HepG2 (cell line): ENCODE data around the gene RHBDF2. TPM values are rescaled to one million over a fixed set of nuclear protein-coding genes. Genes with fewer than 3 reads are reported as not detected.

ENCODE experiments used
- CAMTA2 ChIP-seq: sonication (generic); formaldehyde crosslinking; IDR thresholded peaks from 2 replicates; pipeline ENCODE4 v1.4.0; 2020; ENCODE audit warnings: mild to moderate bottlenecking, missing genetic modification reagents, borderline replicate concordance
- HHEX ChIP-seq: IDR thresholded peaks from 2 replicates; pipeline ENCODE4 v1.6.1; 2016; ENCODE audit warnings: control low read depth
- HNF4G ChIP-seq, 2 experiments: sonication (generic) in 1 of 2; formaldehyde crosslinking in 1 of 2; IDR thresholded peaks; 2 replicates each; pipeline versions ENCODE4 v1.4.0 to v1.6.1; 2011 to 2020; ENCODE audit warnings: borderline replicate concordance in 2 of 2, low read depth in 2 of 2, mild to moderate bottlenecking in 2 of 2, low read length in 1 of 2, missing genetic modification reagents in 1 of 2, moderate library complexity in 1 of 2
- ZNF12 ChIP-seq: sonication (generic); formaldehyde crosslinking; IDR thresholded peaks from 2 replicates; pipeline ENCODE4 v1.5.0; 2020; ENCODE audit warnings: missing genetic modification reagents
- ZNF337 ChIP-seq: sonication (generic); formaldehyde crosslinking; IDR thresholded peaks from 2 replicates; pipeline ENCODE4 v1.5.1; 2020; ENCODE audit warnings: missing genetic modification reagents, low read depth, mild to moderate bottlenecking, borderline replicate concordance
- ZNF44 ChIP-seq: sonication (generic); formaldehyde crosslinking; IDR thresholded peaks from 2 replicates; pipeline ENCODE4 v1.5.1; 2020; ENCODE audit warnings: mild to moderate bottlenecking, missing genetic modification reagents
- polyA plus RNA-seq, 8 experiments: library from polyadenylated mRNA; depleted of rRNA in 3 of 8; stranded (reverse) in 7 of 8; unstranded in 1 of 8; fragments of >200 nt; fragmentation: Illumina TruSeq in 4 of 8; extraction: Trizol in 4 of 8; gene quantifications; 2 replicates each; pipeline versions ENCODE4 v1.2.1 to v1.2.3, GENCODE V29; 2011 to 2016; ENCODE audit warnings: low read depth in 4 of 8, missing spikeins in 1 of 8, mixed read lengths in 1 of 8; ENCODE audit not compliant: insufficient read depth in 1 of 8
- total RNA-seq, 5 experiments: library from RNA; depleted of rRNA; stranded (reverse); fragments of >200 nt; fragmentation: Illumina TruSeq; extraction: Trizol; gene quantifications; 2 replicates each; pipeline ENCODE4 v1.2.3, GENCODE V29; 2016; ENCODE audit warnings: low read depth in 1 of 5
- TF ChIP-seq, protein P1 (sequence below): sonication (generic); formaldehyde crosslinking; IDR thresholded peaks from 2 replicates; pipeline ENCODE4 v1.4.0; 2020; ENCODE audit warnings: low read depth, mild to moderate bottlenecking, missing genetic modification reagents
- TF ChIP-seq, protein P2 (sequence below): sonication (generic); formaldehyde crosslinking; IDR thresholded peaks from 2 replicates; pipeline ENCODE4 v1.4.0; 2020; ENCODE audit warnings: missing genetic modification reagents, low read depth, mild to moderate bottlenecking, borderline replicate concordance
- TF ChIP-seq, protein P3 (sequence below): sonication (generic); formaldehyde crosslinking; IDR thresholded peaks from 2 replicates; pipeline ENCODE4 v1.4.0; 2020; ENCODE audit warnings: missing genetic modification reagents

RHBDF2 gene
- total and polyA plus RNA-seq, 2 of the 13 experiments (the other 11 are each of a cell fraction or from before 2014, with no cell fraction given) = 7.8 to 24.2 TPM

DNA sequence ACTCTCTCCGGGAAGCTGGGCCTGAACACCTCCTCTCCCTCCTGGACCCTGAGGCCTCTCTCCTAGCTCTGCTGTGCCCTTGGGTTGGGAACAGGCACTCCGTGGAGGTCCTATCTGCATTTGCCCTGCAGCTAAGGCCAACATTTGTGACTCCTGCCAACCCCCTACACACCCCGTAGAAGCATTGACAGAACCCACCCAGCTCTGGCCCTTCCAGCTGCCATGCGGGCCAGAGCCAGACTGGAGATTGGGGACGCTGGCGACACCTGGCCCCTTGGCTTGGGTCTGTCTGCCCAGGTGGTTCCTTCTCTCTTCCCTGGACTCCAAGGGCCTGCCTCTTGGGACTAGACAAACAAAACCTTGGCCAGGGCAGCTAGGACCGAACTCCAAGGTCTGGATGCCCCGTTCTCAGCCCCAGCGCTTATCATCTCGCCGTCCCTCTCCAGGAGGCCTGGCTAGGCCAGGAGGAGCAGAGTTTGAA lies 644 bp upstream of the RHBDF2 start (continued):
- TF ChIP-seq, protein P1, sequence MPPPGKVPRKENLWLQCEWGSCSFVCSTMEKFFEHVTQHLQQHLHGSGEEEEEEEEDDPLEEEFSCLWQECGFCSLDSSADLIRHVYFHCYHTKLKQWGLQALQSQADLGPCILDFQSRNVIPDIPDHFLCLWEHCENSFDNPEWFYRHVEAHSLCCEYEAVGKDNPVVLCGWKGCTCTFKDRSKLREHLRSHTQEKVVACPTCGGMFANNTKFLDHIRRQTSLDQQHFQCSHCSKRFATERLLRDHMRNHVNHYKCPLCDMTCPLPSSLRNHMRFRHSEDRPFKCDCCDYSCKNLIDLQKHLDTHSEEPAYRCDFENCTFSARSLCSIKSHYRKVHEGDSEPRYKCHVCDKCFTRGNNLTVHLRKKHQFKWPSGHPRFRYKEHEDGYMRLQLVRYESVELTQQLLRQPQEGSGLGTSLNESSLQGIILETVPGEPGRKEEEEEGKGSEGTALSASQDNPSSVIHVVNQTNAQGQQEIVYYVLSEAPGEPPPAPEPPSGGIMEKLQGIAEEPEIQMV (CRISPR knock-in tag) = no peak
- TF ChIP-seq ZNF44 (CRISPR knock-in tag) = peak; percentile 86
- no peak for TF ChIP-seq HNF4G (IDR thresholded peaks at IDR 0.05; ENCODE audit: borderline replicate concordance, low read depth, low read length)
- TF ChIP-seq HNF4G (CRISPR knock-in tag; IDR thresholded peaks at IDR 0.05; ENCODE audit: borderline replicate concordance, low read depth) = no peak
- TF ChIP-seq ZNF12 = no peak
- no peak for TF ChIP-seq ZNF337 (CRISPR knock-in tag)
- TF ChIP-seq, protein P2, sequence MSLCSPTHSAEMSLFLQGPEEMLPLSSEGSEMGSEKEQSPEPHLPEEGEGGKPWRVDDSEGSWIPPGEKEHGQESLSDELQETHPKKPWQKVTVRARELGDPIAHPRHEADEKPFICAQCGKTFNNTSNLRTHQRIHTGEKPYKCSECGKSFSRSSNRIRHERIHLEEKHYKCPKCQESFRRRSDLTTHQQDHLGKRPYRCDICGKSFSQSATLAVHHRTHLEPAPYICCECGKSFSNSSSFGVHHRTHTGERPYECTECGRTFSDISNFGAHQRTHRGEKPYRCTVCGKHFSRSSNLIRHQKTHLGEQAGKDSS = peak; percentile 60; the same call in 1 of the 2 replicates
- TF ChIP-seq CAMTA2 (CRISPR knock-in tag) = no peak; the same call in 1 of the 2 replicates
- TF ChIP-seq HHEX = no peak
- TF ChIP-seq, protein P3, sequence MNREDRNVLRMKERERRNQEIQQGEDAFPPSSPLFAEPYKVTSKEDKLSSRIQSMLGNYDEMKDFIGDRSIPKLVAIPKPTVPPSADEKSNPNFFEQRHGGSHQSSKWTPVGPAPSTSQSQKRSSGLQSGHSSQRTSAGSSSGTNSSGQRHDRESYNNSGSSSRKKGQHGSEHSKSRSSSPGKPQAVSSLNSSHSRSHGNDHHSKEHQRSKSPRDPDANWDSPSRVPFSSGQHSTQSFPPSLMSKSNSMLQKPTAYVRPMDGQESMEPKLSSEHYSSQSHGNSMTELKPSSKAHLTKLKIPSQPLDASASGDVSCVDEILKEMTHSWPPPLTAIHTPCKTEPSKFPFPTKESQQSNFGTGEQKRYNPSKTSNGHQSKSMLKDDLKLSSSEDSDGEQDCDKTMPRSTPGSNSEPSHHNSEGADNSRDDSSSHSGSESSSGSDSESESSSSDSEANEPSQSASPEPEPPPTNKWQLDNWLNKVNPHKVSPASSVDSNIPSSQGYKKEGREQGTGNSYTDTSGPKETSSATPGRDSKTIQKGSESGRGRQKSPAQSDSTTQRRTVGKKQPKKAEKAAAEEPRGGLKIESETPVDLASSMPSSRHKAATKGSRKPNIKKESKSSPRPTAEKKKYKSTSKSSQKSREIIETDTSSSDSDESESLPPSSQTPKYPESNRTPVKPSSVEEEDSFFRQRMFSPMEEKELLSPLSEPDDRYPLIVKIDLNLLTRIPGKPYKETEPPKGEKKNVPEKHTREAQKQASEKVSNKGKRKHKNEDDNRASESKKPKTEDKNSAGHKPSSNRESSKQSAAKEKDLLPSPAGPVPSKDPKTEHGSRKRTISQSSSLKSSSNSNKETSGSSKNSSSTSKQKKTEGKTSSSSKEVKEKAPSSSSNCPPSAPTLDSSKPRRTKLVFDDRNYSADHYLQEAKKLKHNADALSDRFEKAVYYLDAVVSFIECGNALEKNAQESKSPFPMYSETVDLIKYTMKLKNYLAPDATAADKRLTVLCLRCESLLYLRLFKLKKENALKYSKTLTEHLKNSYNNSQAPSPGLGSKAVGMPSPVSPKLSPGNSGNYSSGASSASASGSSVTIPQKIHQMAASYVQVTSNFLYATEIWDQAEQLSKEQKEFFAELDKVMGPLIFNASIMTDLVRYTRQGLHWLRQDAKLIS (CRISPR knock-in tag) = no peak
